HepG2 (cell line): Measurements from ENCODE around the gene IGF1. TPM values are rescaled to one million over a fixed set of nuclear protein-coding genes. Genes with fewer than 3 reads are reported as not detected.

Experiments used
- ATAC-seq: fragments of 200-7000 bp; cut with Tn5 transposase; 3 replicates; pipeline ENCODE4 v1.9.1; 2020; ENCODE audit warnings: mild to moderate bottlenecking, moderate library complexity
- BruUV-seq: library from RNA; stranded (reverse); fragments of 400-500 nt; replicated peaks from 2 replicates; lab custom pipeline; 2021; lab: Mats Ljungman, UMichigan
- CTCF ChIA-PET: fragments of 300-600 bp; formaldehyde crosslinking; extraction: SDS; loops from one replicate; lab custom pipeline; 2021; ENCODE audit warnings: low total read pairs, inconsistent platforms, low intra/inter-chr PET ratio; lab: Yijun Ruan, JAX
- POLR2A ChIA-PET: fragments of 350-600 bp; sonication (Branson Sonifier 250); formaldehyde crosslinking; loops from one replicate; lab custom pipeline; 2020; ENCODE audit warnings: antibody characterized with exemption, inconsistent platforms; lab: Yijun Ruan, JAX
- DNase-seq: peaks from one replicate; pipeline ENCODE4 v3.0.0-alpha.2; 2015; ENCODE audit warnings: low spot score
- FAIRE-seq: peaks from 3 replicates; lab custom pipeline; 2011; peaks lifted over from hg19 to GRCh38; lab: Jason Lieb, UNC
- H2AFZ ChIP-seq: one replicate; pipeline ENCODE4 v1.6.1; 2011; ENCODE audit warnings: low read length, inconsistent platforms
- H3K27ac ChIP-seq: fragments of 300-600 bp; 3 replicates; pipeline ENCODE4 v1.8.0; 2011; ENCODE audit warnings: mixed run types, mild to moderate bottlenecking, mixed read lengths, low read length, inconsistent platforms; ENCODE audit not compliant: insufficient read depth; ENCODE audit errors: extremely low read length
- H3K27me3 ChIP-seq, 2 experiments: fragments of 200-600 bp in 1 of 2; 2 replicates in 1 of 2; 3 replicates in 1 of 2; pipeline versions ENCODE4 v1.6.0 to v1.8.0; 2011; ENCODE audit warnings: low read length in 2 of 2, mild to moderate bottlenecking in 2 of 2, moderate library complexity in 2 of 2, inconsistent platforms in 1 of 2; ENCODE audit not compliant: insufficient read depth in 2 of 2, control insufficient read depth in 1 of 2
- H3K36me3 ChIP-seq, 2 experiments: fragments of 200-600 bp in 1 of 2; replicated peaks in 1 of 2; 2 replicates in 1 of 2; 3 replicates in 1 of 2; pipeline versions ENCODE4 v1.5.1 to v1.8.0; 2011; ENCODE audit warnings: low read length in 2 of 2, inconsistent platforms in 1 of 2; ENCODE audit not compliant: insufficient read depth in 2 of 2, control insufficient read depth in 1 of 2
- H3K4me1 ChIP-seq: 2 replicates; pipeline ENCODE4 v1.5.1; 2012; ENCODE audit warnings: low read length, inconsistent platforms; ENCODE audit not compliant: insufficient read depth
- H3K4me2 ChIP-seq: 2 replicates; pipeline ENCODE4 v1.6.0; 2011; ENCODE audit warnings: low read depth, low read length, inconsistent platforms
- H3K4me3 ChIP-seq, 3 experiments: fragments of 200-600 bp in 1 of 3; sonication (generic), shearing (Covaris generic) in 1 of 3; replicated peaks in 1 of 3; 2 replicates each; pipeline ENCODE4 v1.5.1; 2011 to 2016; ENCODE audit warnings: low read length in 3 of 3, inconsistent platforms in 2 of 3, low read depth in 2 of 3, mild to moderate bottlenecking in 2 of 3, control low read depth in 1 of 3, mixed read lengths in 1 of 3; ENCODE audit not compliant: insufficient read depth in 1 of 3
- H3K79me2 ChIP-seq: one replicate; pipeline ENCODE4 v1.6.1; 2011; ENCODE audit warnings: low read length, inconsistent platforms; ENCODE audit not compliant: insufficient read depth
- H3K9ac ChIP-seq: 2 replicates; pipeline ENCODE4 v1.6.0; 2011; ENCODE audit warnings: mild to moderate bottlenecking, low read depth, low read length, inconsistent platforms; ENCODE audit not compliant: insufficient read depth
- H3K9me3 ChIP-seq: 2 replicates; pipeline ENCODE4 v1.5.1; 2012; ENCODE audit warnings: mild to moderate bottlenecking, low read length
- H4K20me1 ChIP-seq: 2 replicates; pipeline ENCODE4 v1.6.0; 2011; ENCODE audit warnings: inconsistent platforms, mild to moderate bottlenecking, low read length, moderate library complexity; ENCODE audit not compliant: insufficient read depth
- FOXK2 ChIP-seq: fragments of 450-650 bp; IDR thresholded peaks from 2 replicates; pipeline ENCODE4 v1.6.1; 2016
- NPAS2 ChIP-seq: sonication (generic); formaldehyde crosslinking; IDR thresholded peaks from 2 replicates; pipeline ENCODE4 v1.8.0; 2022; ENCODE audit warnings: mild to moderate bottlenecking, missing genetic modification reagents, borderline replicate concordance
- PRMT3 ChIP-seq: sonication (generic); formaldehyde crosslinking; IDR thresholded peaks from 2 replicates; pipeline ENCODE4 v1.8.1; 2022; ENCODE audit warnings: low read depth, mild to moderate bottlenecking, moderate library complexity, missing genetic modification reagents, borderline replicate concordance
- RXRA ChIP-seq: sonication (generic); formaldehyde crosslinking; IDR thresholded peaks from 2 replicates; pipeline ENCODE4 v1.5.1; 2020; ENCODE audit warnings: missing genetic modification reagents
- SOX13 ChIP-seq, 3 experiments: fragments of 450-650 bp in 1 of 3; sonication (generic) in 1 of 3; formaldehyde crosslinking in 1 of 3; IDR thresholded peaks in 2 of 3; conservative IDR thresholded peaks in 1 of 3; 2 replicates each; pipeline versions ENCODE4 v1.5.0 to v1.6.1; 2016 to 2020; ENCODE audit warnings: antibody characterized with exemption in 1 of 3, mild to moderate bottlenecking in 1 of 3, missing compliant biosample characterization in 1 of 3, missing genetic modification reagents in 1 of 3, moderate library complexity in 1 of 3
- SRF ChIP-seq: IDR thresholded peaks from 2 replicates; pipeline ENCODE4 v1.6.1; 2011; ENCODE audit warnings: mild to moderate bottlenecking, low read depth, low read length, moderate library complexity
- SRSF4 ChIP-seq: fragments of 200-400 bp; formaldehyde crosslinking; IDR thresholded peaks from one replicate; pipeline ENCODE4 v1.6.1; 2018; ENCODE audit warnings: mild to moderate bottlenecking, low read depth, low read length, moderate library complexity; ENCODE audit not compliant: poor library complexity, severe bottlenecking
- TFE3 ChIP-seq: IDR thresholded peaks from 2 replicates; pipeline ENCODE4 v1.6.1; 2016
- TRIM24 ChIP-seq: sonication (generic); formaldehyde crosslinking; IDR thresholded peaks from 2 replicates; pipeline ENCODE4 v1.8.0; 2022; ENCODE audit warnings: mild to moderate bottlenecking, missing genetic modification reagents
- TSC22D2 ChIP-seq: sonication (generic); formaldehyde crosslinking; IDR thresholded peaks from 2 replicates; pipeline ENCODE4 v1.5.1; 2020; ENCODE audit warnings: missing genetic modification reagents, mild to moderate bottlenecking, borderline replicate concordance
- XBP1 ChIP-seq: sonication (generic); formaldehyde crosslinking; IDR thresholded peaks from 2 replicates; pipeline ENCODE4 v1.5.0; 2020; ENCODE audit warnings: missing genetic modification reagents
- ZNF556 ChIP-seq: sonication (generic); formaldehyde crosslinking; IDR thresholded peaks from 2 replicates; pipeline ENCODE4 v1.4.0; 2020; ENCODE audit warnings: mild to moderate bottlenecking, missing genetic modification reagents, borderline replicate concordance
- WGBS: methylation state at CpG from one replicate; pipeline ENCODE4 v1.1.6; 2017; ENCODE audit warnings: low lambda C conversion rate; 5-methylcytosine and 5-hydroxymethylcytosine counted together
- in situ Hi-C: cut with HindIII; loops from 2 replicates; pipeline ENCODE4 v1.10.0; 2017; ENCODE audit warnings: low pct_unique_long_range_greater_than_20kb; ENCODE audit not compliant: extremely low pct_ligation_motif_present
- intact Hi-C: fragments of 100-400 bp; cut with micrococcal nuclease; formaldehyde crosslinking; loops from one replicate; pipeline ENCODE4 v1.10.0; 2022; ENCODE audit not compliant: unreplicated experiment
- polyA plus RNA-seq, 8 experiments: library from polyadenylated mRNA; depleted of rRNA in 3 of 8; stranded (reverse) in 7 of 8; unstranded in 1 of 8; fragments of >200 nt; fragmentation: Illumina TruSeq in 4 of 8; extraction: Trizol in 4 of 8; gene quantifications; 2 replicates each; pipeline versions ENCODE4 v1.2.1 to v1.2.3, GENCODE V29; 2011 to 2016; ENCODE audit warnings: low read depth in 4 of 8, missing spikeins in 1 of 8, mixed read lengths in 1 of 8; ENCODE audit not compliant: insufficient read depth in 1 of 8
- total RNA-seq, 5 experiments: library from RNA; depleted of rRNA; stranded (reverse); fragments of >200 nt; fragmentation: Illumina TruSeq; extraction: Trizol; gene quantifications; 2 replicates each; pipeline ENCODE4 v1.2.3, GENCODE V29; 2016; ENCODE audit warnings: low read depth in 1 of 5
- TF ChIP-seq, protein P1 (sequence below): sonication (generic); formaldehyde crosslinking; IDR thresholded peaks from 2 replicates; pipeline ENCODE4 v1.4.0; 2020; ENCODE audit warnings: missing genetic modification reagents, mild to moderate bottlenecking, borderline replicate concordance

IGF1 gene
- total and polyA plus RNA-seq, 2 of the 13 experiments (the other 11 are each of a cell fraction or from before 2014, with no cell fraction given) = not detected

DNA sequence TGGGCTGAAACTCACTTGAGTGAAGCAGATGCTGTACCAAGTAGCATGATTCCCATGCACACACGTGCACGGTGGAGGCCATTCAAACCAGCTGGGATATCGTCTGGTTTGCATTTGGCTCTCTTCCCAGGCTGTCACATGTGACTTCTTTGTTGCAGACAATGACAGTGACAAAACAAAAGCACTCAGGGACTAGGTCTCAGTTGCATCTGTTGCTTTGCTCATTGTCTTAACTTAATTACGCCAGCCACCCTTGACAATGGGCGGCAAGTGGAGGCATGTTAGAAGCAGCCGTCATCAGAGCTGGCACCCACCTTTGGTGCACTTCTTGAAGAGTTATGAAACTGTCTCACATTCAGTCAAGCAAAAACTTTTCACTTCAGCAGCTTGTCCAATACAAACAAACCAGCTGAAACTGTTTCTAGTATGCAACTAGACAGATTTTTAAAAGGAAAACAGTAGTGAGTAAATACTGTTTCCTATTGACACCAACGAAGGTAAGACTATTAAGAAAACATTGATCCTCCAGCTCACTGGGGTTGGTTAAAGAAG, 74.3 kb downstream of the IGF1 start:
- Histone ChIP-seq H3K9ac (no peak overlapping the region), H2AFZ (no peak overlapping the region)
- no TSS peak for BruUV-seq
- TF ChIP-seq SRF = no peak
- TF ChIP-seq SOX13 (IDR thresholded peaks at IDR 0.05) = no peak
- TF ChIP-seq SOX13 (CRISPR knock-in tag; conservative IDR thresholded peaks at IDR 0.05 in 1 of 2, IDR thresholded peaks at IDR 0.05 in 1 of 2) = 0 out of 4 replicates have a peak, but pooled peaks of 1 of the 2 experiments have one; percentile 37
- TF ChIP-seq, all 625 proteins: peak for 1
- intact Hi-C loops (no loop called here), in situ Hi-C loops (no loop called here)
- Histone ChIP-seq H4K20me1 (no peaks in the 10 kb centered on the region), H3K9me3 (no peaks in the 10 kb centered on the region), H3K4me3 (no peak overlapping the region), H3K36me3 (no peaks in the 10 kb centered on the region), H3K79me2 (no peaks in the 10 kb centered on the region), H3K4me1 (no peaks in the 10 kb centered on the region), H3K27me3 (no peaks in the 10 kb centered on the region; a peak in 1 of 5 replicates), H3K27ac (no peak overlapping the region), H3K4me2 (no peak overlapping the region)
- ChIA-PET CTCF (no interaction called here), POLR2A (no interaction called here)
- 21% methylated on average over 7 of the region's 7 CpGs for WGBS
- ATAC-seq = no peak
- no peak for DNase-seq
- FAIRE-seq = no peak

- intact Hi-C loops = no loop called here
- Histone ChIP-seq H3K27me3 (no peaks in the 10 kb centered on the region; a peak in 1 of 5 replicates), H3K9ac (no peak overlapping the region), H2AFZ (no peak overlapping the region), H3K79me2 (no peaks in the 10 kb centered on the region), H3K4me2 (no peak overlapping the region), H4K20me1 (no peaks in the 10 kb centered on the region), H3K27ac (no peak overlapping the region), H3K4me1 (no peaks in the 10 kb centered on the region), H3K36me3 (no peaks in the 10 kb centered on the region), H3K9me3 (no peaks in the 10 kb centered on the region), H3K4me3 (no peak overlapping the region)
- BruUV-seq = no TSS peak
- FAIRE-seq = no peak
- ChIA-PET CTCF (no interaction called here), POLR2A (no interaction called here)
- TF ChIP-seq TRIM24 (CRISPR knock-in tag) (no peak), ZNF556 (no peak), TFE3 (CRISPR knock-in tag) (no peak), RXRA (CRISPR knock-in tag) (no peak), TSC22D2 (CRISPR knock-in tag) (no peak), SRSF4 (no peak), XBP1 (CRISPR knock-in tag) (no peak), NPAS2 (no peak), PRMT3 (CRISPR knock-in tag) (no peak), FOXK2 (no peak)
- TF ChIP-seq, protein P1, sequence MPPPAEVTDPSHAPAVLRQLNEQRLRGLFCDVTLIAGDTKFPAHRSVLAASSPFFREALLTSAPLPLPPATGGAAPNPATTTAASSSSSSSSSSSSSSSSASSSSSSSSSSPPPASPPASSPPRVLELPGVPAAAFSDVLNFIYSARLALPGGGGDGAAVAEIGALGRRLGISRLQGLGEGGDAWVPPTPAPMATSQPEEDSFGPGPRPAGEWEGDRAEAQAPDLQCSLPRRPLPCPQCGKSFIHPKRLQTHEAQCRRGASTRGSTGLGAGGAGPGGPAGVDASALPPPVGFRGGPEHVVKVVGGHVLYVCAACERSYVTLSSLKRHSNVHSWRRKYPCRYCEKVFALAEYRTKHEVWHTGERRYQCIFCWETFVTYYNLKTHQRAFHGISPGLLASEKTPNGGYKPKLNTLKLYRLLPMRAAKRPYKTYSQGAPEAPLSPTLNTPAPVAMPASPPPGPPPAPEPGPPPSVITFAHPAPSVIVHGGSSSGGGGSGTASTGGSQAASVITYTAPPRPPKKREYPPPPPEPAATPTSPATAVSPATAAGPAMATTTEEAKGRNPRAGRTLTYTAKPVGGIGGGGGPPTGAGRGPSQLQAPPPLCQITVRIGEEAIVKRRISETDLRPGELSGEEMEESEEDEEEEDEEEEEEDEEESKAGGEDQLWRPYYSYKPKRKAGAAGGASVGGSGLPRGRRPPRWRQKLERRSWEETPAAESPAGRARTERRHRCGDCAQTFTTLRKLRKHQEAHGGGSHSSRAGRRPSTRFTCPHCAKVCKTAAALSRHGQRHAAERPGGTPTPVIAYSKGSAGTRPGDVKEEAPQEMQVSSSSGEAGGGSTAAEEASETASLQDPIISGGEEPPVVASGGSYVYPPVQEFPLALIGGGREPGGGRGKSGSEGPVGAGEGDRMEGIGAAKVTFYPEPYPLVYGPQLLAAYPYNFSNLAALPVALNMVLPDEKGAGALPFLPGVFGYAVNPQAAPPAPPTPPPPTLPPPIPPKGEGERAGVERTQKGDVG (CRISPR knock-in tag) = no peak
- no peak for ATAC-seq
- in situ Hi-C loops = no loop called here
- 6% methylated on average over 2 of the region's 2 CpGs for WGBS
- no peak for DNase-seq
Observed at GRCh38 chr12:102401087-102401486, 79.3 kb downstream of the IGF1 start.
